Measurements from ENCODE around the gene DROSHA.

The DROSHA gene

DNA sequence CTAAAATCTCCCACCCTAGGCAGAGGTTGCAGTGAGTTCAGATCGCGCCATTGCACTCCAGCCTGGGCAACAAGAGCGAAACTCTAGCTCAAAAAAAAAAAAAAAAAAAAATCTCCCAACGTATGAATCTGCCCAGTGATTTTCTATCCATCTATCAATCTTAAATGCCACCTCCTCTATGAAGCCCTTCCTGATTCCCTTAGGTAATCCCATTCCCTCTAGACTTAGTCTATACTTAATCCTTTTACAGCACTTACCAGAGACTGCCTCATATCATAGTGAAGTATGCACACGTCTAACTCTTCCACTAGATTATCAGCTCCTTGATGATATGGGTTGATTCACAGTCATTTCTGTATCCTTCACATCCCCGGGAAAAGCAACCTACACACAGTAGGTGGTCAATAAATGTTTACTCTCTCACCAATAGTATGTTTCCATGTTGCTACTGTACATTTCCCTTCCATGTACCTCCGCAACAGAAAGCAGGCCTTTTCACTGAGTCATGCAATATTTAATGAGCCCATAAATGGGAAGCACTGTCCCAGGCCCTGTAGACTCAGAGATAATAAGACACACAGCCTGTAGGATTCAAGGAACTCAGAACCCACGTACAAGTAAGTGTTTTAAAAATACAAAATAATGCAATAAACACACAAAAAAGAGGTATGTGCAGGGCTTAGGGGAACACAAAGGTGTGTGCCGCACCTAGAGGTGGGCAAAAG lies 1.2 kb downstream of the DROSHA start:
- TF ChIP-seq POLR2AphosphoS5 (IDR thresholded peaks at IDR 0.05; ENCODE audit: low read depth, low read length): no peak
- no peak for TF ChIP-seq TAF1 (IDR thresholded peaks at IDR 0.05; ENCODE audit: borderline replicate concordance, insufficient read depth, low read length)
- TF ChIP-seq, protein P1, sequence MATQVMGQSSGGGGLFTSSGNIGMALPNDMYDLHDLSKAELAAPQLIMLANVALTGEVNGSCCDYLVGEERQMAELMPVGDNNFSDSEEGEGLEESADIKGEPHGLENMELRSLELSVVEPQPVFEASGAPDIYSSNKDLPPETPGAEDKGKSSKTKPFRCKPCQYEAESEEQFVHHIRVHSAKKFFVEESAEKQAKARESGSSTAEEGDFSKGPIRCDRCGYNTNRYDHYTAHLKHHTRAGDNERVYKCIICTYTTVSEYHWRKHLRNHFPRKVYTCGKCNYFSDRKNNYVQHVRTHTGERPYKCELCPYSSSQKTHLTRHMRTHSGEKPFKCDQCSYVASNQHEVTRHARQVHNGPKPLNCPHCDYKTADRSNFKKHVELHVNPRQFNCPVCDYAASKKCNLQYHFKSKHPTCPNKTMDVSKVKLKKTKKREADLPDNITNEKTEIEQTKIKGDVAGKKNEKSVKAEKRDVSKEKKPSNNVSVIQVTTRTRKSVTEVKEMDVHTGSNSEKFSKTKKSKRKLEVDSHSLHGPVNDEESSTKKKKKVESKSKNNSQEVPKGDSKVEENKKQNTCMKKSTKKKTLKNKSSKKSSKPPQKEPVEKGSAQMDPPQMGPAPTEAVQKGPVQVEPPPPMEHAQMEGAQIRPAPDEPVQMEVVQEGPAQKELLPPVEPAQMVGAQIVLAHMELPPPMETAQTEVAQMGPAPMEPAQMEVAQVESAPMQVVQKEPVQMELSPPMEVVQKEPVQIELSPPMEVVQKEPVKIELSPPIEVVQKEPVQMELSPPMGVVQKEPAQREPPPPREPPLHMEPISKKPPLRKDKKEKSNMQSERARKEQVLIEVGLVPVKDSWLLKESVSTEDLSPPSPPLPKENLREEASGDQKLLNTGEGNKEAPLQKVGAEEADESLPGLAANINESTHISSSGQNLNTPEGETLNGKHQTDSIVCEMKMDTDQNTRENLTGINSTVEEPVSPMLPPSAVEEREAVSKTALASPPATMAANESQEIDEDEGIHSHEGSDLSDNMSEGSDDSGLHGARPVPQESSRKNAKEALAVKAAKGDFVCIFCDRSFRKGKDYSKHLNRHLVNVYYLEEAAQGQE (IDR thresholded peaks at IDR 0.05; ENCODE audit: insufficient read depth in 1 of 2, low read depth in 2 of 2, low read length in 2 of 2): no peak
- no peak for TF ChIP-seq SIN3A (IDR thresholded peaks at IDR 0.05; ENCODE audit: borderline replicate concordance, insufficient read depth, low read length)
- TF ChIP-seq FOXP2 (optimal IDR thresholded peaks at IDR 0.05; ENCODE audit: borderline replicate concordance, extremely low read depth, extremely low read length, insufficient read depth): no peak

DNA sequence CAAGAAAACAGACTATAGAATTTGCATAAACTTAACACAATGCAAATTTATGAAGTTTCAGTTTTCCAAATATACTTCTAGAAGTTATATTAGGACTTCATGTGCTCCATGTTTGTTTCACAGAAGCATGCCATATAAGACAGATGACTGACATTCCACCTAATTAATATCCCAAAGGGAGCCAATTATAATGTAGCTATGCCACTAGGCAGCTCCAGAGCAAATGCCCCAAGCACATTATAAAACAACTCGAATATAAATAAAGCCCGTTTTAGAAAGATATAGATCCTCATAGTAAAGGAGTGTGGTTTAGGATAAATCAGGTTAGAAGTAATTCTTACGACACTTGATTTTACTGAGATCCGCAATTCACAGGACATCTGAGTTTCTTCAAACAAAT lies 8.9 kb downstream of the DROSHA start:
- TF ChIP-seq TAF1 (IDR thresholded peaks at IDR 0.05; ENCODE audit: borderline replicate concordance, insufficient read depth, low read length) (no peak), SIN3A (IDR thresholded peaks at IDR 0.05; ENCODE audit: borderline replicate concordance, insufficient read depth, low read length) (no peak), POLR2AphosphoS5 (IDR thresholded peaks at IDR 0.05; ENCODE audit: low read depth, low read length) (no peak), FOXP2 (optimal IDR thresholded peaks at IDR 0.05; ENCODE audit: borderline replicate concordance, extremely low read depth, extremely low read length, insufficient read depth) (no peak)
- TF ChIP-seq, protein P1 (IDR thresholded peaks at IDR 0.05; ENCODE audit: insufficient read depth in 1 of 2, low read depth in 2 of 2, low read length in 2 of 2): no peak

DNA sequence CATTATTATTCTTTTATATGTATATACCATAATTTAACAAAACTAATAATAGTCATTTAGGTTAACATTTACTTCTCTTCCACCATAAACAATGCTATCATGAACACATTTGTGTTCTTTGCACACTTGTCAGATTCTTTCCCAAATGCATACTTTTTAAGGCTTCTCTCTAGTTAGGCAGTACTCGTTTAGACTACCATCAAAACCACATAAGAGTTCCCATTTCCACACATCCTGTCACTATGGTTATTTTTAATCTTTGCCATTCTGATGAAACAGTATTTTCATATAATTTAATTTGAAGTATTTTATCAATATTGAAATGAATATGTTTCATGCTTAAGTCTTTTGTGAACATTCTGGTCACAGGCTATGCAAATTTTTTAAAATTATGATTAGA lies 15.1 kb downstream of the DROSHA start:
- TF ChIP-seq FOXP2 (optimal IDR thresholded peaks at IDR 0.05; ENCODE audit: borderline replicate concordance, extremely low read depth, extremely low read length, insufficient read depth): no peak
- TF ChIP-seq SIN3A (IDR thresholded peaks at IDR 0.05; ENCODE audit: borderline replicate concordance, insufficient read depth, low read length): no peak
- TF ChIP-seq POLR2AphosphoS5 (IDR thresholded peaks at IDR 0.05; ENCODE audit: low read depth, low read length): no peak
- TF ChIP-seq, protein P1 (IDR thresholded peaks at IDR 0.05; ENCODE audit: insufficient read depth in 1 of 2, low read depth in 2 of 2, low read length in 2 of 2): no peak
- TF ChIP-seq TAF1 (IDR thresholded peaks at IDR 0.05; ENCODE audit: borderline replicate concordance, insufficient read depth, low read length): no peak

DNA sequence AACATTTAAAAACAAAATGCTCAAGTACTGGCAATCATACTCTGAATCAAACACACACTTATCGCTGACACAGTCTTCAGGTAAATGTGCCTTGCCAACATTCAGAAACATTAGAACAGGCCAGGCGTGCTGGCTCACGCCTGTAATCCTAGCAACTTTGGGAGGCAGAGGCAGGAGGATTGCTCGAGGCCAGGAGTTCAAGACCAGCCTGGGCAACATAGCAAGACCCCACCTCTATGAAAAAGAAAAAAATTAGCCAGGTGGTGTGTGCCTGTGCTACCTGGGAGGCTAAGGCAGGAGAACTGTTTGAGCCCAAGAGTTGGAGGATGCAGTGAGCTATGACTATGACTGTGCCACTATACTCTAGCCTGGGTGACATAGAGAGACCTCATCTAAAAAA lies 20.6 kb downstream of the DROSHA start:
- TF ChIP-seq SIN3A (IDR thresholded peaks at IDR 0.05; ENCODE audit: borderline replicate concordance, insufficient read depth, low read length) (no peak), POLR2AphosphoS5 (IDR thresholded peaks at IDR 0.05; ENCODE audit: low read depth, low read length) (no peak), TAF1 (IDR thresholded peaks at IDR 0.05; ENCODE audit: borderline replicate concordance, insufficient read depth, low read length) (no peak), FOXP2 (optimal IDR thresholded peaks at IDR 0.05; ENCODE audit: borderline replicate concordance, extremely low read depth, extremely low read length, insufficient read depth) (no peak)
- TF ChIP-seq, protein P1 (IDR thresholded peaks at IDR 0.05; ENCODE audit: insufficient read depth in 1 of 2, low read depth in 2 of 2, low read length in 2 of 2): no peak
